SW 1271 (cell line): ENCODE data around the gene POMGNT2.

Experiments
- DNase-seq, 2 experiments: peaks; one replicate each; lab custom pipeline; 2025; lab: John Stamatoyannopoulos, UW

Gene POMGNT2

DNA sequence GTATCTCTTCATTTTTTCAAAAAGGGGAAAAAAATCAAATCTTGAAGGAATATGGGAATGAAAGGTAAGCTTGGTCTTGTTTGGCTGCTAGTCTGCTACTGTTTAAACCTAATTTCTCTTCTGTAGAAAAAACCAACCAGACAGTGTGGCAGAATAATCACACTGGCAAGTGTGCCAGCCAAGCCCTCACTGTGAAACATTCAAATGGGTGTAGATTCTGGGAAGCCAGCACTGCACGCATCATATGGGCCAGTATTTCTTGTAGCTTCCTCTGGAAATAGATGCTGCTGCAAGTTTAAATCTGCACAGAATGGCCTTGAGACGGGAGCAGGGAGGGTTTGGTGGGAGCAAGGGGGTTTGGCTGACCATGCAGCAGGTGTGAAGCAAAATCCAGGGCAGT lies 62.1 kb downstream of the POMGNT2 start:
- DNase-seq, result no peak

DNA sequence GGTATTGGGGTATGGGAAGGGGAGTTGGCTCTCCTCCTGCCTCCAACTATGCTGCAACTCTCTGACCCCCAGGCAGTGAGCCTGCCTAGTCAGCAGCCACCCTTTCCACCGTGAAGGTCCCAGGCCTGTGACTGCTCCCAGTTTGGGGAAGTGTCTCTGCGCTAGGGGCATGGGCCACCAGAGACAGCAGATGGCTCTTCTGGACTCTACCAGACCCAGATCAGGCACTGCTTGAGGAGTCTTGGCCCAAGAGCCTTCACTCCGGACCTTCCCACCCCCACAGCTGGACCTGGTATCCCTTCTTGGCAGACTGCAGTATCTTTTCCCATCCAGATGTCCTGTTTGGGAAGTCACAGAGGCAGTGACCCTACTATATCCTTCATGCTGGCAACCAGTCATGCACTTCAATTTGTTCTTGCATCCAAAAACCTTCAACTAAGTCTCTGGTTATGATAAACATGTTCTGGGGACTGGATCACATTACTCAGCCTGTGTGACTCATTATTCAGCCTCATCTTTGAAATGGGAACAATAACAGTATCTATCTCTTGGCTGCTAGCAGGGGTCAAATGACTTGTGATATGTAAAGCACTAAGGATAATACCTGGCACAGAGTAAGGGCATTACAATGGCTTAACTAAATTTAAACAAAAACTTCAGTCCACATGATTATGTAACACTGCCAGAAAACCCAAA lies 62.7 kb downstream of the POMGNT2 start:
- no peak for DNase-seq

DNA sequence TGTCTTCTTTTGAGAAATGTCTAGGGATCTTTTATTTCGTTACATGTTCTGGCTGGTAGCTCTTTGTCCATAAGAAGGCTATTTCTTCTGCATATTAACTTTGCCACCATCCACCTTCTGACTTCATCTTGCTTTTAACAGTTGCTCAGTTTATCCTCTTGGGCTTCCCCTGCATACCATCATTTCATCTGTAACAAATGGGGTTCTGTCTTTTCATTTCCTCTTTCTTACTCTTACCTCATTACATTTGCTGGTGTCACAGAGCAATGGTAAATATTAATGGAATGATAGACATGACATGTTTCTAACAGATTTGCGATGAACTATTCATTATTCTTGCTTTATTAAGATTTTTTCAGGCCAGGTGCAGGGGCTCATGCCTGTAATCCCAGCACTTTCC lies 64.4 kb downstream of the POMGNT2 start:
- no peak for DNase-seq

DNA sequence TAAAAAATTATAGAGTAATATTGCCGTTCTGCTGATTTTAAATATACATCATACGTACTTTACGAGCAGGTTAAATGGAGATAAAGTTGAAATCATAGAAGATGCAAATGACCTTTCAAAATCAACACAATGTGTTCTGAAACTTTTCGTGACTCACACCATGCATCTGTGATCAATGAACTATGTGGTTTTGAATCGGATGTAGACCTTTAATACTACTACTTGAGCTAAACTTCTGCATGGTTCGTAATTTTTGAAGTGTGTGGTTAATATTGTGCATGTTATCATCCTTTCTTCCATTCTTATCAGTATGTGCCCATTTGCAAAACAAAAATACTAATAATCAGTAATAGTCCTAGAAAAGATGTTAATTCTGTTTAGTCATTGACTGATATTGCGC lies 67.9 kb downstream of the POMGNT2 start:
- DNase-seq, result no peak

DNA sequence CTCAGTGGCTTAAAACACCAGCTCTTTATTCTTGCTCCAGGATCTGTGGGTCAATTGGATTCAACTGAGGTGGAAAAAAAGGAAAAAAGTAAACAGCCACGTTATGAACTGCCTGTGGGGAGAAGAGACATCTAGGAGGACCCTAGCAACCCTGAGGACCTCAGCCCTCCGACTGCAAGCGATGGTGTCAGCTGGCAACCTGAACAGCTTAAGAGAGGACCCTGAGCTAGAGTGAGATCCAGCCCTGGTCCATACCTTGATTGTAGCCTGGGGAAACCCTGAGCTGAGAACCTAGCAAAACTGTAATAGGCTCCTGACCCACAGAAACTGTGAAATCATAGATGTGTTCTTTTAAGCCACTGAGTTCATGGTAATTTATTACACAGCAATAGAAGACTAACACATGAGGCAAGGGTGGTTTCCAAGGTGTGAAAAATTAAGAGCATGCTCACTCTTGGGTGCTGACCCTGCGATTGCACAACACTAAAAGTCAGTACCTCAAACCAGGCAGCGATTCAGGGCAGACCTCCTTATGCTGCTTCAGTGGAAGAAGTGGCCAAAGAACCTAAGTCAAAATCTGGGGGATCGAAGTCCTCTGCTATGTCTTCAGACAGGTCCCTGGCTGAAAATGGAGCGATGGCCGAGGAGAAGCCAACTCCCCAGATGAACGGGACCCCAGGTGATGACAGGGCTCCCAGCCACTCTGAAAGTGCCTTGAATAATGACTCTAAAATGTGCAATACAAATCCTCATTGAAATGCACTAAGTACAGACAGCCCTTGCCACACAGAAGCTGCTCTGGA lies 69.1 kb downstream of the POMGNT2 start:
- no peak for DNase-seq

DNA sequence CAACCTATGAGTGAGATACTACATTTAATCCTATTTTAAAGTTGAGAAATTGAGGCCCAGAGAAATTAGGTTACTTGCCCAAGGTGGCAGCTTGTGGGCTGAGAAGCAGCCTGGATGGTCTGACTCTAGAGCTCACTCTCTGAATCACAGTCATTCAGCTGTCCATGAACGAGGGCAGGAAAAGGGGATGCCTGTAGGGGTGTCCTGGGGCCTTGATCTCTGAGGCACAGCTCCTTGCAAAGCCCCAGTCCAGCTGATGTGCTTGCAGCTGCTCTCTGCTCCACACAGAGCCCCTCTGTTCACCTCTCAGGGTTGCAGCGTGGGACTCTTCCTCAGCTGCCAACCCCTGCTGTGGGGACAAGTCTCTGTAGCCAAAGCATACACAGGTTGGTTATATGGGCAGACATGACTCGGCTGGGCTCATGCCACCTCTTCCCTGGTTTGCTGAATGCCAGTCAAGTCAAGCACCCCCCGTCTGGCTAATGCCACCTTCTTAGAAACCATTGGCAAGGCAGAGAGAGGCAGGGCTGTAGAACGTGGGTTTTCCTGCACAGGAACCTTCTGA lies 70.0 kb downstream of the POMGNT2 start:
- DNase-seq, result no peak

DNA sequence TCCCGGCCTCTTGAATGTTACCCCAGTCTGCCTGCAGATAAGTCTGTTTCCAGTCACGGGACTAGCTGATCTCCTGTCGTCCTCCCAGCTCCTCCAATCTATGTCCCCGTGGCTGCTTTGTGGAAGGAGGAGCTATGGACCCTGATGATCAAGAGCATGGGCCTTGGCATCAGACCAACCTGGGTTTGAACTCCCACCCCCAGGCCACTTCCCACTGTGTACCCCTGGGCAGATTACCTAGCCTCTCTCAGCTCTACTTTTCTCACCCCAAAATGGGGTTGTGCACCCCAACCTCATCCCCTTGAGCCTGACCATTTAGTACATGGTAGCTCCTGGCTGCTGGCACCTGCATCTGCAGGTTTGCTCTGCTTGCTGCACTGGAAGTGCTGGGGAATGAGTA lies 71.0 kb downstream of the POMGNT2 start:
- no peak for DNase-seq

DNA sequence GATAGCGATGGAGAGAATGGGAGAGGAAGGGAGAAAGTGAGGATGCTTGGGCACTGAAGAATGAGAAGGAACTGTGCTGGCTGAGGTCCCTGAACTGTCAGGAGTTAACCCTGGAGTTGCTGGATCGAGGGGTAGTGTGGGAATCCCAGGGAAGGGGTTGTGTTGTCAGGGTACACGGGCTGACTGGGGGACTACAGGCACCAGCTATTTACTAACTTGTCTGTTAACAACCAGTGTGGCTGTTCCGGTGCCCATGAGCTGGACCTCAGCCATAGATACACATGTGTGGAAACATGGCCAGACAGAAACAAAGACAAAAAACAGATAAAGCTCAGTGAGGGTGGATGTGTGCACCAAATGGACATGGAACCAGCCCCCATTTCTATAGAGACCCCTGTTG lies 71.7 kb downstream of the POMGNT2 start:
- DNase-seq, result no peak

DNA sequence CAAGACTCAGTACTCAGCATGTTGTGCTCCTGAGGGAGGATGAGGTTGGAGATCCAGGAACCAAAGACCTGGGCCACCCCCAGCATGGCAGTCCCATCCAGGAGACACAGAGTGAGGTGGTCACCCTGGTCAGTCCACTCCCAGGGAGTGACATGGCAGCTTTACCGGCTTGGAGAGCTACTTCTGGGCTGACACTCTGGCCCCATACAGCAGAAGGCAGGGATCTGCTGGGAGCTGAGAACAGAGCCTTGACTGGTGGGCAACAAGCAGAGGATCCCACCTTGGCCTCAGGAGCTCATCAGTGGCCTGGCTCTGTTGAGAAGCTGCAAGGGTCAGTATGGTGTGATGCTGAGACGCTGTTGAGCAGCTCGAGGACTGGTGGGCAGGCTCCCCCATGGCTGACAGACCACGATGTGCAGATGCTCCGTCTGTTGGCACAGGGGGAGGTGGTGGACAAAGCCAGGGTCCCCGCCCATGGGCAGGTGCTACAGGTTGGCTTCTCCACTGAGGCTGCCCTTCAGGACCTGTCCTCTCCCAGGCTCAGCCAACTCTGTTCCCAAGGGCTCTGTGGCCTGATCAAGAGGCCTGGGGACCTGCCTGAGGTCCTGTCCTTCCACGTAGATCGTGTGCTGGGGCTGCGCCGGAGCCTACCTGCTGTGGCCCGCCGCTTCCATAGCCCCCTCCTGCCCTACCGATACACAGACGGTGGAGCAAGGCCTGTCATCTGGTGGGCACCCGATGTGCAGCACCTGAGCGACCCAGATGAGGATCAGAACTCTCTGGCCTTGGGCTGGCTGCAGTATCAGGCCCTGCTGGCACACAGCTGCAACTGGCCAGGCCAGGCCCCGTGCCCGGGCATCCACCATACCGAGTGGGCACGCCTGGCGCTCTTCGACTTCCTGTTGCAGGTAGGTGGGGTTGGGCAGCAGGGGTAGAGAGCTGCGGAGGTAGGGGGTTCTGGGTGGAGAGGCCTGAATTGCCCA lies 72.9 kb downstream of the POMGNT2 start:
- no peak for DNase-seq

DNA sequence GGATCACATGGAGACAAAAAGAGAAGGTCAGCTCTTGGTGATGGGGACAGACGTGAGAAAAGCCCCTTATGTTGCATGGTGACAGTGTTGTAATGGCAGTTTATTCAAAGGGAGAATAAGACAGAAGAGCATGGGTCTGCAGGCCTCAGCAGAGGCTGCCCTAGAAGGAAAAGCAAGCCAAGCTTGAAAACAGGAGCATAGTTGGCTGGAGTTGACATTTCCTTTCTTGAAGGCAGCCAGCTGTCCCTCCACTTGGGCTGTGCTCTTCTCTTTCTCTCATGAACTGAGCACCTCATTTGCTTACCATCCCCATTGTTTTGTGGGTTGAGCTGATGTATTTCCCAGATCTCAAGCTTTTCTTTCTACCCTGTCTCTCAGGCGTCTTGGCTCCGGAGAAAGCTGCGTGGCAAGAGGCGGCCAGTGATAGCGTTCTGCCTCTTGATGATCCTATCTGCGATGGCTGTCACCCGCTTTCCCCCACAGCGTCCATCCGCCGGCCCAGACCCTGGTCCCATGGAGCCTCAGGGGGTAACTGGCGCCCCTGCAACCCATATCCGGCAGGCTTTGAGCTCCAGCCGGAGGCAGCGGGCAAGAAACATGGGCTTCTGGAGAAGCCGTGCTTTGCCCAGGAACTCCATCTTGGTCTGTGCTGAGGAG lies 73.9 kb downstream of the POMGNT2 start:
- DNase-seq, result no peak

DNA sequence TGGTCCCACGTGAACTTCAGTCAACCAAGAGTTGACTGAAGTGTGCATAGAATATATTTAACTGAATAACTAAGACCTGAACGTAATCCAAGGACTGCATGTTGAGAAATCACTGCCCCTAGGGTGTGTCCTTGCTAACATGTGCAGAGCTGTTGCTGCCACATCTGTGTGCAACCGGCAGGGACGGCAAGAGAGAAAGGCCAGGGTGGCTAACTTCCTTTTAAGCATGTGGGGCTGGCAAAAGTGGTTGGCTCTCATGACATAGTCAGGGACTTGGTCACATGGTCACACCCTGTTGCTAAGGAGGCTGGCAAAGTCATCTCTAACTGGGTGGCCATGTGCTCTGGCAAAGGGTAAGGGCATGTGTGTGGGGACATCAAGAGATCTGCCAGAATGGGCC lies 74.4 kb downstream of the POMGNT2 start:
- DNase-seq, result no peak

DNA sequence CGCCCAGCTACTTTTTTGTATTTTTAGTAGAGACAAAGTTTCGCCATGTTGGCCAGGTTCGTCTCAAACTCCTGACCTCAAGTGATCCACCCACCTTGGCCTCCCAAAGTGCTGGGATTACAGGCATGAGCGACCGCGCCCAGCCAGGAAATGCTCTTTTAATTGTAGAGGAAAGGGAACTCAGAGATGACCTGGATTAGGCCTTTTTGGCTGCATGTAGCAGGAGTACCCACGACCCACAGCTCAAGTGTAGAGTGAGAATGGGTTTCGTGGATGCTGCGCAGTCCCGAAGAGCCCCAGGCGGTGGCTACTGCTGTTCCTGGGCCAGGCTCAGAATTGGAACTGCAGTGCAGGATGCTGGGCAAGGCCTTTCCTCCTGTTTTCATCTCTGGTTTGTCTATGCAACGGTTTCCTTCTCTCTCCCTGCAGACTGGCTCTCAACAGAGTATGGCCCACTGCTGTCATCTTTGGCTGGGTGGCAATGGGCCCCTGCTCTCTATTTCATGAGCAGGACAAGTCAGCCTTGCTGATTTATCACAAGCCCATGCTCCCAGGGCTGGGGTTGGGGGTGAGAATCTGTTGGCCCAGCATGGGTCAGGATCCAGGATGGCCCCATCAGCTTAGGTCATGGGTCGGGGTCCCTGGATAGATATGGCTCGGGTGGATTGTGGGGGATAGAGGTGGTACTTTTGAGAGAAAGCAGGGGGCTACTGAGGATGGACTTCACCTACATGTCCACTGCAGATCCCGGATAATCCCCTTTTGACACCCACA lies 75.5 kb downstream of the POMGNT2 start:
- DNase-seq, result no peak
